Endothelial cell of umbilical vein (primary cell): Measurements from ENCODE around the gene USF1.

Source experiments
- CTCF ChIP-seq, 2 donors: IDR thresholded peaks; 1 replicate in 1 of 2; 2 replicates in 1 of 2; pipeline ENCODE4 v1.5.1; 2011; ENCODE audit warnings: low read length in 2 of 2, mild to moderate bottlenecking in 2 of 2, moderate library complexity in 2 of 2, control low read depth in 1 of 2, inconsistent platforms in 1 of 2, low read depth in 1 of 2; ENCODE audit not compliant: insufficient read depth in 1 of 2; ENCODE audit errors: extremely low read depth in 1 of 2
- FOS ChIP-seq: IDR thresholded peaks from 2 replicates; pipeline ENCODE4 v1.6.1; 2011; ENCODE audit warnings: mild to moderate bottlenecking, low read length, moderate library complexity, borderline replicate concordance; ENCODE audit not compliant: insufficient read depth
- MAX ChIP-seq: IDR thresholded peaks from 2 replicates; pipeline ENCODE4 v1.6.1; 2011; ENCODE audit not compliant: insufficient read depth, insufficient read length
- POLR2A ChIP-seq: IDR thresholded peaks from 2 replicates; pipeline ENCODE4 v1.6.1; 2012; ENCODE audit warnings: low read depth, mild to moderate bottlenecking, control low read depth, low read length

DNA sequence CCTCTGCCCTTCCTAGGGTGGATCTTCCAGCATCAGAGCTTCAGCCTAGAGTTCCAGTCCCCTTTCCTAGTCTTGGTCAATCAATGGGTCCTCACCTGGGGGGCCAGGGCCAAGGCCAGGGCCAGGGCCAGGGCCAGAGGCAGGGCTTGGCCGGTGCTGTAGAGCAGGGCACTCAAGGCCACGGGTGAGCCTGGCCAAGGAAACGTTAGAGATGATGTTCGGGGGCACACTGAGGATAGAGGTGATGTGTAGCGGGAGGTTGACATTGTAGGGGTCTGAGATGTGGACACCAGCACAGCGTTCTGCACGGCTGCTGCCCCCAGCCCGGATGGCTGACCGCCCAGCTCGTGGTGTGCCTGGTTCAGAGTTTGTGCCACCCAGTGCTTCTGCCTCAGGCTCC lies 5.4 kb upstream of the USF1 start:
- TF ChIP-seq POLR2A (no peak), CTCF (IDR thresholded peaks at IDR 0.05; ENCODE audit: extremely low read depth in 1 of 2, insufficient read depth in 1 of 2, low read depth in 1 of 2, low read length in 2 of 2) (no peak), MAX (no peak), FOS (no peak)
